Measurements from ENCODE around the gene ACER3.

DNA sequence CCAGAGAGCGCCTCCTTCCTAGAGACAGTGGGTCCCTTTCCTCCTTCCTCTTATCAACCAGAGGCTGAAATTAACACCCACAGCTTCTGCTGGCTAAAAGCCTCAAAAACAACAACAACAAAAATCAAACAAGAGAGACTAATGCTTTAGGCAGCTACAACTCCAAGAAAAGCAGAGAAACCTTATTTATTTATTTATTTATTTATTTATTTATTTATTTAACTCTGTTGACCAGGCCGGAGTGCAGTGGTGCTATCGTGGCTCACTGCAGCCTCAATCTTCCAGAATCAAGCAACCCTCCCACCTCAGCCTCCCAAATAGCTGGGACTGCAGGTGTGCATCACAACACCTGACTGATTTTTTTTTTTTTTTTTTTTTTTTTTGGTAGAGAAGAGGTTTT, 170.9 kb downstream of the ACER3 start:
- TF ChIP-seq CTCF (IDR thresholded peaks at IDR 0.05) (no peak), EZH2 (IDR thresholded peaks at IDR 0.05; ENCODE audit: borderline replicate concordance, insufficient read depth, low read depth, low read length, poor library complexity, severe bottlenecking) (no peak)
